Loucy (cell line): ENCODE measurements around the gene GNAQ.

Experiments
- EZH2phosphoT487 ChIP-seq: fragments of 200-600 bp; IDR thresholded peaks from 2 replicates; pipeline ENCODE4 v1.6.1; 2018; ENCODE audit warnings: antibody characterized with exemption, mild to moderate bottlenecking, moderate library complexity, borderline replicate concordance
- TF ChIP-seq, protein P1 (sequence below): fragments of 200-600 bp; sonication (generic); conservative IDR thresholded peaks from 2 replicates; pipeline ENCODE4 v1.5.1; 2014; ENCODE audit warnings: mild to moderate bottlenecking, antibody characterized with exemption, low read length

DNA sequence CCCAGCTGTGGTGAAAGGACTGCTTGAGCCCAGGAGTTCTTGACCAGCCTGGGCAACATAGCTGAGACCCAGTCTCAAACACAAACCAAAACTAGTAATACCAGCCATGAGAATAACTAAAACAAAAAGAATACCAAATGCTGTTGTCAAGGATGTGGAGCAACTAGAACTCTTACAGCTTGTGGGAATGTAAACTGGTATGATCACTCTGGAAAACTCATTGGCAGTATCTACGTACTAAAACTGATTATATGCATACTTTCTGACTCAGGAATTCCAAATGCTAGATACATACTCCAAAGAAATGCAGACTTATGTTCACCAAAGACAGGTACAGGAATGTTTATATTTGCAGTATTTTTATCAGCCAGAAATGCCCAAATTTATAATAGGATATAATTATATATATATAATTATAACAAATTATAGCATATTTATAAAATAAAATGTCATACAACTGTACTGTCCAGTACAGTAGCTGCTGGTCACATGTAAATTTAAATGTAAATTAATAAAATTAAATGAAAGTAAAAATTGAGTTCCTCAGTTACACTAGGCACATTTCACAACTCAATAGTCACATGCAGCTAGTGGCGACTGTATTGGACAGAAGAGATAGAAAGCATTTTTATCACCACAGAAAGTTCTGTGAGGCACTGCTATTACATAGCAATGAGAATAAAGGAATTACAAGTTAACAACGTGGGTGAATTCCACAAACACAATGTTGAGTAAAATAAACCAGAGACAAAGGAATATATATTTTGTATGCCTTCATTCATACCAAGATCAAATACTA, 118.5 kb downstream of the GNAQ start:
- TF ChIP-seq, protein P1, sequence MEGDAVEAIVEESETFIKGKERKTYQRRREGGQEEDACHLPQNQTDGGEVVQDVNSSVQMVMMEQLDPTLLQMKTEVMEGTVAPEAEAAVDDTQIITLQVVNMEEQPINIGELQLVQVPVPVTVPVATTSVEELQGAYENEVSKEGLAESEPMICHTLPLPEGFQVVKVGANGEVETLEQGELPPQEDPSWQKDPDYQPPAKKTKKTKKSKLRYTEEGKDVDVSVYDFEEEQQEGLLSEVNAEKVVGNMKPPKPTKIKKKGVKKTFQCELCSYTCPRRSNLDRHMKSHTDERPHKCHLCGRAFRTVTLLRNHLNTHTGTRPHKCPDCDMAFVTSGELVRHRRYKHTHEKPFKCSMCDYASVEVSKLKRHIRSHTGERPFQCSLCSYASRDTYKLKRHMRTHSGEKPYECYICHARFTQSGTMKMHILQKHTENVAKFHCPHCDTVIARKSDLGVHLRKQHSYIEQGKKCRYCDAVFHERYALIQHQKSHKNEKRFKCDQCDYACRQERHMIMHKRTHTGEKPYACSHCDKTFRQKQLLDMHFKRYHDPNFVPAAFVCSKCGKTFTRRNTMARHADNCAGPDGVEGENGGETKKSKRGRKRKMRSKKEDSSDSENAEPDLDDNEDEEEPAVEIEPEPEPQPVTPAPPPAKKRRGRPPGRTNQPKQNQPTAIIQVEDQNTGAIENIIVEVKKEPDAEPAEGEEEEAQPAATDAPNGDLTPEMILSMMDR = no peak
- TF ChIP-seq EZH2phosphoT487 = no peak
